Esophagus muscularis mucosa (tissue), 4 donors: Measurements from ENCODE around the gene ERCC5. TPM values are rescaled to one million over a fixed set of nuclear protein-coding genes. Genes with fewer than 3 reads are reported as not detected.

Source experiments
- DNase-seq: peaks from one replicate; pipeline ENCODE4 v3.0.0-alpha.2; 2017; ENCODE audit errors: extremely low spot score
- H3K27ac ChIP-seq, 4 donors: fragments of 200-600 bp; sonication (generic); replicated peaks in 1 of 4; 1 replicate in 3 of 4; 2 replicates in 1 of 4; pipeline ENCODE4 v1.5.1; 2016 to 2019; ENCODE audit warnings: mild to moderate bottlenecking in 1 of 4
- H3K27me3 ChIP-seq, 4 donors: fragments of 200-600 bp; sonication (generic); one replicate each; pipeline versions ENCODE4 v1.5.1 to v1.6.0; 2016 to 2019
- H3K36me3 ChIP-seq, 4 donors: fragments of 200-600 bp; sonication (generic); one replicate each; pipeline ENCODE4 v1.5.1; 2016 to 2019
- H3K4me1 ChIP-seq, 4 donors: fragments of 200-600 bp; sonication (generic); one replicate each; pipeline ENCODE4 v1.5.1; 2016 to 2019
- H3K4me3 ChIP-seq, 4 donors: fragments of 200-600 bp; sonication (generic); 1 replicate in 2 of 4; 2 replicates in 2 of 4; pipeline ENCODE4 v1.5.1; 2016 to 2019; ENCODE audit warnings: mild to moderate bottlenecking in 4 of 4, moderate library complexity in 1 of 4
- H3K9me3 ChIP-seq, 4 donors: fragments of 200-600 bp; sonication (generic); 1 replicate in 3 of 4; 2 replicates in 1 of 4; pipeline ENCODE4 v1.5.1; 2016 to 2019
- CTCF ChIP-seq, 3 experiments: fragments of 200-600 bp in 2 of 3; fragments of 450-650 bp in 1 of 3; sonication (generic) in 2 of 3; IDR thresholded peaks; one replicate each; pipeline ENCODE4 v1.5.1; 2017 to 2019; ENCODE audit warnings: antibody characterized with exemption in 3 of 3, mild to moderate bottlenecking in 2 of 3, moderate library complexity in 1 of 3
- EP300 ChIP-seq: sonication (generic); formaldehyde crosslinking; IDR thresholded peaks from one replicate; pipeline ENCODE4 v1.6.1; 2017; ENCODE audit warnings: antibody characterized with exemption
- POLR2A ChIP-seq: fragments of 450-650 bp; IDR thresholded peaks from one replicate; pipeline ENCODE4 v1.6.1; 2017; ENCODE audit warnings: antibody characterized with exemption, moderate library complexity, mild to moderate bottlenecking, low read depth
- POLR2AphosphoS5 ChIP-seq, 2 donors: sonication (generic); formaldehyde crosslinking; IDR thresholded peaks; one replicate each; pipeline ENCODE4 v1.6.1; 2017; ENCODE audit warnings: antibody characterized with exemption in 2 of 2
- WGBS: methylation state at CpG from one replicate; pipeline ENCODE4 v1.1.5; 2018; 5-methylcytosine and 5-hydroxymethylcytosine counted together
- intact Hi-C: fragments of 100-400 bp; cut with DNase I; formaldehyde crosslinking; loops from one replicate; pipeline ENCODE4 v1.15.1; 2023
- total RNA-seq, 4 donors: library from RNA; depleted of rRNA; stranded (reverse); fragments of >200 nt; gene quantifications; one replicate each; pipeline versions ENCODE4 v1.1.0 to v1.2.1, GENCODE V29; 2016

The ERCC5 gene
- total RNA-seq, 4 donors from 2014 or later = 36.1 to 61.0 (median 44.0) TPM

DNA sequence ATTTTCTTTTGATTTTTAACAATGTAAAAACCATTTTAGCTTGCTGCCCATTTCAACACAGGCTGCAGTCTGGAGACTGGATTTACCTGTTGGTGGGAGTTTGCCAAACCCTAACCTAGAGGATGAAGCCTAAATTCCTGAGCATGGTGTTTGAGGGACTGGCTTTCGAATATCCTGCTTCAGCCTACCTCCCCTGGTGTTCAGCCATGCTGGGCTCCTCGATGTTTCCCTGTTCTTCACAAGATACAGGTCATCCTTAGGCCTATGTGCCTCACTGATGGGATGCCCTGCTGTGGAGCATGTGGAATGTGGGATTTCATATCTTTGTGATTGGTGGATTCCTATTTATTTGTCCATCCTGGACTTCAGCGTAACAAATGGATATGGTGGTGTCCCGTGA is 20.4 kb upstream of the ERCC5 start:
- peaks cover 11 to 92% (median 59%) of the 10 kb centered on the region in 4 donors for H3K36me3 ChIP-seq

DNA sequence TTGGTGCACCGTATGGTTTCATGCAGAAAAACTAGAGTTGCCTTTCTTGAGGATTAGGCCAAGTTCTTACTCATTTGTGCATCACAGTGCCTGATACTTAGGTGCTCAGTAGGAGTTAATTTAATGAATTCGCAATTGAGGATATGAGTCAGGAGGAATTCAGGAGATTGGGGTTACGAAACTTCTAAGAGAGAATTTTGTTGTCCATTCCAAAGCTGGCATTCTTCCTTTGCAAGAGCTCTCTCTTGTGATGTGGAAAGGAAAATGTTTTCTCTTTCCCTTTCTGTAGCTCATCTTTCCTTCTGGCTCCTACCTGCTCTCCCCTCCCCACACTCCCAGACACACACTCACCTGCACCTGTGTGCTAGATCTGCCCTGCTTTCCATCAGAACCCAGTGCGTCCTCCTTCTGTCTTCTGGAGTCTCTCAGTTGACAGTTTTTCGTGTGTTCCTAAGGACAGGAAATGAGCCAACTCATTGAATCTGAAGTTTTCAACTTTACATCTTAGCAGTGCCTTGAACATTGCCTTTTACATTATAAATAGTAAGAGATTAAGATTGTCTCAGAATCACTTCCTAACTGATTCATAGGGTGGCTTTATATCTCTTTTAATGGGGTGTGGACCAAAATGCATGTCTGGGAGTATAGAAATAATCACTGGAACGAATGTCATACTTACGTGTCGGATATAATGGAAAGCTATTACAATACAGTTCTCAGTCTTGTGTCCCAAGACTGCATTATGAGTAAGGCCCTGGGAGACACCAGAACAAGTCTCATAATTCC is 19.7 kb upstream of the ERCC5 start:
- H3K4me1 ChIP-seq = no peaks in the 10 kb centered on the region
- TF ChIP-seq POLR2A = no peak
- no peak for TF ChIP-seq EP300
- TF ChIP-seq POLR2AphosphoS5 (IDR thresholded peaks at IDR 0.05) = no peak
- 74% methylated on average over 8 of the region's 8 CpGs for WGBS
- DNase-seq = no peak
- no peaks in the 10 kb centered on the region for H3K27me3 ChIP-seq
- H3K36me3 ChIP-seq = peaks cover 11 to 87% (median 57%) of the 10 kb centered on the region in 4 donors
- no peaks in the 10 kb centered on the region for H3K9me3 ChIP-seq
- intact Hi-C loops = no loop called here
- no peak overlapping the region for H3K27ac ChIP-seq
- H3K4me3 ChIP-seq = no peak overlapping the region

More for the DNA sequence above, 20.4 kb upstream of the ERCC5 start:
- intact Hi-C loops = no loop called here
- TF ChIP-seq EP300 = no peak
- no peak for TF ChIP-seq POLR2AphosphoS5 (IDR thresholded peaks at IDR 0.05)
- TF ChIP-seq POLR2A = no peak
- no peak for TF ChIP-seq CTCF (IDR thresholded peaks at IDR 0.05)
- no peaks in the 10 kb centered on the region for H3K9me3 ChIP-seq
- no peaks in the 10 kb centered on the region for H3K4me1 ChIP-seq
- no peak for DNase-seq
- H3K4me3 ChIP-seq = no peak overlapping the region
- no peaks in the 10 kb centered on the region for H3K27me3 ChIP-seq
- 79% methylated on average over 4 of the region's 4 CpGs for WGBS
- no peak overlapping the region for H3K27ac ChIP-seq

- intact Hi-C loops = no loop called here
- Histone ChIP-seq H3K4me1 (no peaks in the 10 kb centered on the region), H3K9me3 (no peaks in the 10 kb centered on the region), H3K36me3 (peaks cover 12 to 77% (median 60%) of the 10 kb centered on the region in 4 donors), H3K27me3 (no peaks in the 10 kb centered on the region), H3K4me3 (no peak overlapping the region), H3K27ac (no peak overlapping the region)
- 41% methylated on average over 4 of the region's 4 CpGs for whole genome bisulfite sequencing
- DNase-seq = no peak
- TF ChIP-seq POLR2AphosphoS5 (IDR thresholded peaks at IDR 0.05) (no peak), CTCF (IDR thresholded peaks at IDR 0.05) (no peak), POLR2A (no peak), EP300 (no peak)
These were observed 15.2 kb upstream of the ERCC5 start for GRCh38 chr13:102830646-102831045.

- intact Hi-C loops = no loop called here
- H3K27ac ChIP-seq = no peak overlapping the region
- H3K4me1 ChIP-seq = no peaks in the 10 kb centered on the region
- H3K27me3 ChIP-seq = no peaks in the 10 kb centered on the region
- H3K9me3 ChIP-seq = no peaks in the 10 kb centered on the region
- peaks cover 12 to 86% (median 60%) of the 10 kb centered on the region in 4 donors for H3K36me3 ChIP-seq
- TF ChIP-seq CTCF (IDR thresholded peaks at IDR 0.05) (no peak), EP300 (no peak), POLR2AphosphoS5 (IDR thresholded peaks at IDR 0.05) (no peak), POLR2A (no peak)
- WGBS = 93% methylated on average over 4 of the region's 4 CpGs
- no peak for DNase-seq
- H3K4me3 ChIP-seq = no peak overlapping the region
These were observed 9.4 kb upstream of the ERCC5 start for GRCh38 chr13:102836471-102836870.

DNA sequence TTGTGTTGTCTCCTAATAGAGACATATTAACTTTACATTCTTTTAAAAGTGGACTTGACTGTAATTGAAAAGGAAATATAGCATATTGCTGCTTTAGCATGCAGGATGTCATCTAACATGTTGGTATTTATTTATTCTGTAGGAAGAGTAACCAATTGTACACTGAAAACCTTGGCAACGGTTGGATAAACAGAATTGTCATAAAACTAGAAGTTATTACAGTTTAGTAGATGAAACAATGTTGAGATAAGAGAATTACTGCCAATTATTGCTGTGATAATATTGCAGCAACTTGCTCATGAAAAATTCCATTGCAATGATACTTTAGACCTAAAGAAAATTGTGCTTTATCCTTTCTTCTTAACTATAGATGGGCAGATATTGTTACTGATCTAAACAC is 7.6 kb upstream of the ERCC5 start:
- intact Hi-C loops = no loop called here
- Histone ChIP-seq H3K9me3 (no peaks in the 10 kb centered on the region), H3K36me3 (peaks cover 12 to 75% (median 54%) of the 10 kb centered on the region in 4 donors), H3K4me1 (no peaks in the 10 kb centered on the region), H3K4me3 (no peak overlapping the region), H3K27me3 (no peaks in the 10 kb centered on the region), H3K27ac (no peak overlapping the region)
- WGBS = 70% methylated on average over 1 of the region's 1 CpG
- DNase-seq = no peak
- TF ChIP-seq CTCF (IDR thresholded peaks at IDR 0.05) = no peak
- no peak for TF ChIP-seq POLR2A
- no peak for TF ChIP-seq EP300
- TF ChIP-seq POLR2AphosphoS5 (IDR thresholded peaks at IDR 0.05) = no peak
